Mesodermal cell (in vitro differentiated cells): ENCODE data around the gene OPRL1. TPM values are rescaled to one million over a fixed set of nuclear protein-coding genes. Genes with fewer than 3 reads are reported as not detected.

Experiments
- H3K27ac ChIP-seq: 2 replicates; pipeline ENCODE4 v1.7.0; 2013; ENCODE audit warnings: mild to moderate bottlenecking, low read depth, low read length, moderate library complexity; ENCODE audit not compliant: severe bottlenecking
- H3K36me3 ChIP-seq: 2 replicates; pipeline ENCODE4 v1.7.1; 2013; ENCODE audit warnings: mild to moderate bottlenecking, low read length, moderate library complexity; ENCODE audit not compliant: control insufficient read depth, insufficient read depth
- H3K4me1 ChIP-seq: one replicate; pipeline ENCODE4 v1.7.1; 2013; ENCODE audit warnings: mild to moderate bottlenecking, low read length; ENCODE audit not compliant: insufficient read depth, control insufficient read depth, poor library complexity, severe bottlenecking
- H3K4me3 ChIP-seq: 2 replicates; pipeline ENCODE4 v1.7.0; 2013; ENCODE audit warnings: low read length, control low read depth, mild to moderate bottlenecking; ENCODE audit not compliant: insufficient read depth, poor library complexity, severe bottlenecking; ENCODE audit errors: extremely low read depth
- H3K9me3 ChIP-seq: 2 replicates; pipeline ENCODE4 v1.7.1; 2013; ENCODE audit warnings: mild to moderate bottlenecking, low read length, moderate library complexity; ENCODE audit not compliant: control insufficient read depth
- WGBS, 2 experiments: methylation state at CpG; one replicate each; pipeline ENCODE4 v1.1.5; 2013; ENCODE audit warnings: missing lambda C conversion rate in 2 of 2; ENCODE audit not compliant: insufficient coverage in 2 of 2; 5-methylcytosine and 5-hydroxymethylcytosine counted together
- polyA plus RNA-seq, 2 experiments: library from polyadenylated mRNA; stranded (reverse); fragments of 50-300 nt; gene quantifications; one replicate each; pipeline ENCODE4 v1.2.3, GENCODE V29; 2013

OPRL1 gene
- 4.6 TPM for polyA plus RNA-seq (2013, experiment 1 of 2)
- 3.4 TPM for polyA plus RNA-seq (2013, experiment 2 of 2)

DNA sequence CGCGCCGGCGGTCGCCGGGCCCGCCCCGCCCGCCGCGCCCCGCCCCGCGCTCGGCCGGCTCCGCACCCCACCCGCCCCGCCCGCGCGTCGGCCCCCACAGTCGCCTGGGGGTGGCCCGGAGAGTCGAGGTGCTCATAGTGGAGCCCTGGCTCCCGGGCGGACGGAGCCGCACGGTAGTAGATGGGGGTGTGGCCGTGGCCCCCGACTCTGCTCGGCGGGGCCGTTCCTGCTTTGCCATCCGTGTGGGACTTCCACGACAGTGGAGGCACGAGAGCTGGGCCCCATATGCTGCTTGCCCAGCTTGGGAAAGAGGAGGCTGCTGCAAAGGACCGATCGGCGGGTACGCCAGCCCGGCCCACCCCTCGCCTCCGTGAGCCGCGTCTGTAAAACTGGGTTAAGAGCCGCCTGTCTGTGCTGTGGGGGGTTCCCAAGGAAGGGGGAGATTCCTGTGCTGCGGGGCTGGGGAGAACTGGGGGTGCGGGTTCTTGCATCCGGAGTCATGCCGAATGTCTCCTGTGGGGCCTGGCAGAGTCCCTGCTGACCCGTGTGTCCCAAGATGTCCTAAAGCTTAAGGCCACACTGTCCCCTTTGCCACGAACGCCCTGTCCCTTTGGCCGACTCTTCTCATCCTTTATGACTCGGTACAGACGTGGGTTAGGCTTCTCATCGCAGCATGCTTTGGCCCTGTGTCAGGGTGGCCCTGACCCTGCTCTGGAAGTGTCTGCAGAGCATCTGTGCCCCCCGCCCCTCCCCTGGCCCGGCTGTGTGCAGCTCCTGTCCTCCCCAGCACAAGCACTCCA is at the start of gene OPRL1:
OPRL1 (plus strand) TSS at position 70 of the 800 bp plus-strand sequence. CDS start 12,639 bp downstream, outside the sequence.
- WGBS, 2 experiments: 11 to 22% methylated on average over 27 to 53 of the region's 62 CpGs
- Histone ChIP-seq H3K27ac (no peak within 1 kb of the TSS), H3K4me3 (peak within 1 kb of the TSS; percentile 65)

DNA sequence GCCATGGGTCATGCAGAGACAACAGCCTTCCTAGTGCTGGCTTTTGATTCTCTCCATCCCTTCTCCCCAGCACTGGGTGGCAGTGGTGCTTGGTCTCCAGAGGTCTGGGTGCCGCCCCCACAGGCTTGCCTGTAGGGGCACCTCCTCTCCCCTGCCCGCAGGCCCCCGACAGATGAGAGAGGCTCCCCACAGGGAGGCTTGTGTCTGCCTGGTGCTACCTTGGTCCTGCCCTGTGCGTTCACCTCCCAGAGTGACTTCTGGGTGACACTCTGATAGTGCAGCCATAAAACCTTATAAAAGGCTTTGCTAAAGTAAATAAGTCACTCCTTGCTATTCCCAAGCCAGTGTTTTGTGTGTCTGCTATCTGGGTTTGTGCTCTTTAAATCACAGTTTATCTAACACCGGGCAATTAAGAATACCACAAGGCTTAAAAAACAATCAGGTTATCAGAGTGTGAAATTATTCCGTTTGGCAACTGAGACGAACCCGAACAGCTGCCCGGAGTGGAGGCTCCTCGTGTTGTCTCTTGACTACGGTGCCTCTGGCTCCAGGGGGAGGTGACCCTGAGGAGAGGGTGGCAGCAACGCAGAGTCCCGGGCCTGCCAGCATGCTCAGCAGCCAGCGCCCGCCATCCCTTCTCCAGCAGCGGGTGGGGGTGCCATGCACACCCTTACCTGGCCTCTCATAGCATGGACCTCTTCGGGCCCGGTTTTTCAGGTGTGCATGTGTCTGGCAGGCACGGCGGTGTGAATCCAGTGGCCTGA is 49.3 kb upstream of the OPRL1 start:
- Histone ChIP-seq H3K4me1 (no peaks in the 10 kb centered on the region), H3K9me3 (no peaks in the 10 kb centered on the region), H3K36me3 (peaks cover 83% of the 10 kb centered on the region), H3K4me3 (no peak overlapping the region), H3K27ac (no peak overlapping the region)
- 94 to 95% methylated on average over 19 to 20 of the region's 20 CpGs for WGBS, 2 experiments

More for the DNA sequence above, at the start of gene OPRL1:
- no peaks in the 10 kb centered on the region for H3K36me3 ChIP-seq
- H3K9me3 ChIP-seq: no peaks in the 10 kb centered on the region
- peaks cover 11% of the 10 kb centered on the region for H3K4me1 ChIP-seq

DNA sequence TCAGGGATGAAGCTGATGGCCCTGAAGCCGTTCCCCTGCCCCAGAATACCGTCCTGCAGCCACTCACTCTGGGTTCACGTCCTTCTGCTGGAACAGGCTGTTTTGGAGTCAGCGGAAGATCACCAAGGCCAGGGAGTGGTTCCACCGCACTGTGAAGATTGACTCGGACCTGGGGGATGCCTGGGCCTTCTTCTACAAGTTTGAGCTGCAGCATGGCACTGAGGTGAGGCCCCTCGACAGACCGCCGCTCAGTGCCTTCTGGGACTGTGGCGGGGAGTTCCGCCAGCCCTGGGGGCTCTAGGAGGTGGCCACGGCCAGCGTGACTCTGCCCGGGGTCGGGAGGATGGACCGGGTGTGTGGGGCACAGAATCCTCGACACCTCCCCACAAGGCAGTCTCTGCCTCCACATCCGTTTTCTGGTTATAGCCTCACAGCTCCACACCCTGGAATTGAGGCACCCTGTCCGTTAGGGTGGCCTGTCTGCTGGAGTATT is 48.0 kb upstream of the OPRL1 start:
- H3K27ac ChIP-seq: no peak overlapping the region
- no peaks in the 10 kb centered on the region for H3K9me3 ChIP-seq
- H3K36me3 ChIP-seq: peaks cover 70% of the 10 kb centered on the region
- no peak overlapping the region for H3K4me3 ChIP-seq
- peaks cover 6% of the 10 kb centered on the region for H3K4me1 ChIP-seq
- WGBS, 2 experiments: 89 to 96% methylated on average over 12 to 14 of the region's 19 CpGs

DNA sequence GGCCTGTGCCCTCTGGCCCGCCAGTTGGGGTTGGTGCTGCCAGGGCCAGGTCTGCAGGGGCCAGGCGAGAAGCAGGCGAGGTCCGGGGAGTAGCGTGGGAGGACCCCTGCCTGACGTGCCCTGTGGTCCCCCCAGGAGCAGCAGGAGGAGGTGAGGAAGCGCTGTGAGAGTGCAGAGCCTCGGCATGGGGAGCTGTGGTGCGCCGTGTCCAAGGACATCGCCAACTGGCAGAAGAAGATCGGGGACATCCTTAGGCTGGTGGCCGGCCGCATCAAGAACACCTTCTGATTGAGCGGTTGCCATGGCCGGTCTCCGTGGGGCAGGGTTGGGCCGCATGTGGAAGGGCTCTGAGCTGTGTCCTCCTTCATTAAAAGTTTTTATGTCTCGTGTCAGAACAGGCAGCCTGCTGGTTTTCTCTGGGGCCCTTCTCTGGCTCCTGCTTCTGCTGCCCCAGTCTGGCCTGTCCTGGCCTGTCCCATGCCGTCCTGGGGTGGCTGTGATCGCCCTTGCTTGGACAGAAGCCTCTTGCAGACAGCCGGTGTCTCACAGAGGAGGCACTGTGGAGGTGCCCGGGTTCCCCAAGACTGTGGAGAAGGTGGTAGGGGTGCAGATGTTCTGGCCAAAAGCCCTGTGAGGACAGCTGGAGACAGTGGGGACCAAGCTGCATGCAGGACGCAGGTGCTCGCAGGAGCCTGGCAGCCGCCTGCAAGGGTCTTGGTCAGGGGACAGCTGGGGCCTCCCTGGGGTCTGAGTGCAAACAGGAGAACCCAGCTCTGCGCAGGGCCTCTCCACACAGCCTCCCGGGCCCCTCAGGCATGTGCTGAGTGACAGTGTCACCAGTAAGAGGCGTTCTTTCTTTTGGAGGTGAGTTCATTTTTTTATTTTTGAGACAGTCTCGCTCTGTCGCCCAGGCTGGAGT is 46.9 kb upstream of the OPRL1 start:
- Histone ChIP-seq H3K9me3 (no peaks in the 10 kb centered on the region), H3K36me3 (peaks cover 59% of the 10 kb centered on the region), H3K27ac (no peak overlapping the region), H3K4me1 (peaks cover 6% of the 10 kb centered on the region), H3K4me3 (no peak overlapping the region)
- 94 to 96% methylated on average over 29 to 31 of the region's 31 CpGs for WGBS, 2 experiments

DNA sequence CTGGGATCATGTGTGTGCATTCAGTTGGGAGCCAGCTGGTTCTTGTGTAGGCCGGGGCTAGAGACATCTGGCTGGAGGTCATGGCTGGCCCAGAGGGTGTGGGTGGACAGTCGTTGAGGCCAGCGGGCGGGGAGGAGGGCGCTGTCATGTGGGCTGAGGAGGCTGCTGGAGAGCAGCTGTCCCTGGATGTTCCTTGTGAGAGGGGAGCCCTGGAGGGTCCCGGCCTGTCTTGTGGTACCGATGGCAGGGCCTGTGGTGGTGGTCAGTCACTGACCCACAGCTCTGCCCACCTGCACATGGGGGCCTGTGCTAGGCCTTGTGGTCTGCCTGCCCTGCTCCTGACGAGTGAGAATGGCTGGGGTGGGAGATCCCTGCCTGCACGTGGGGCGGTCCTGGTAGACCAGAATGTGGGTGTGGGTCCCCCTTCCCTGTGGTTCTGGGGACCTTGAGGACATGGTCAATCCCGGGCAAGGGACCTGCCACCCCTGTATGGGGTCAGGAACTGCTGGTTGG is 45.8 kb upstream of the OPRL1 start:
- Histone ChIP-seq H3K27ac (no peak overlapping the region), H3K4me1 (peaks cover 6% of the 10 kb centered on the region), H3K36me3 (peaks cover 48% of the 10 kb centered on the region), H3K4me3 (no peak overlapping the region), H3K9me3 (no peaks in the 10 kb centered on the region)
- WGBS, 2 experiments: 87 to 91% methylated on average over 9 to 11 of the region's 11 CpGs

DNA sequence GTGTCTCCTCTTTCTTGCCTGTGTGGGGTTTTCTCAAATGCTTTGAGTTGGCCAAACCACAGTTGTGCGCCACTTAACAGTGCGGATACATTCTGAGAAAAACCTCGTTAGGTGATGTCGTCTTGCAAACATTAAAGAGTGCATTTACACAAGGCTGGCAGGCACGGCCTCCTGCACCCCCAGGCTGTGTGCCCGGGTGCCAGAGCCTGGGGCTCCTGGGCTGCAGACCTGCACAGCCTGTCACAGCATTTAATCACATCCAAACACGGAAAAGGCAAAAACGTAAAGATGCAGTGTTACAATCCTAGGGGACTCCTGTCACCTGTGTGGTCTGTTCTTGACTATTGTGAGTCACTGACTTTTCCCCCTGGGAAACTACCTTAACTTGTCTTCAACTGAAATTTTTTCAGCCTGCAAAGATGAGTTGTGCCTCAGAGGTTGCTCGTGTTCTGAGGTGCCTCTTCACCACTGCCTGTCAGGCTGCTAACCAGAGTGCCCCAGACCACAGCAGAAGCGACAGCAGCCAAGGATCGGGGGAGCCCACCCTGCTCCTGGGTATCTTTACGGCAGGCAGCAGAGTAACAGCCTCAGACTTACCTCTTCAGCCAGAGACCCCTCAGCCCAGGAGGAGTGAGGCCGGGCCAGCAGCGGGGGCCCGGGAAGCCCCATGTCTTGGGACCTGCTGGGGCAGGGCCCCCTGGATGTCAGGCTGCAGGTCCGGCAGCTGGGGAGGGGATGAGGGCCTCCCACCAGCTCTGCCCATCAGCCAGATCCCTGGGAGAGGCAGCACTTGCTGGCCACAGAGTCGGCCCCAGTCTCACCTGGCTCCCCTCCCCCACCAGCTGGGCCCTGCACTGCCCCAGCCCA is 44.6 kb upstream of the OPRL1 start:
- Histone ChIP-seq H3K9me3 (no peaks in the 10 kb centered on the region), H3K36me3 (peaks cover 37% of the 10 kb centered on the region), H3K4me3 (no peak overlapping the region), H3K4me1 (peaks cover 6% of the 10 kb centered on the region), H3K27ac (no peak overlapping the region)
- 84 to 94% methylated on average over 10 to 17 of the region's 17 CpGs for WGBS, 2 experiments

DNA sequence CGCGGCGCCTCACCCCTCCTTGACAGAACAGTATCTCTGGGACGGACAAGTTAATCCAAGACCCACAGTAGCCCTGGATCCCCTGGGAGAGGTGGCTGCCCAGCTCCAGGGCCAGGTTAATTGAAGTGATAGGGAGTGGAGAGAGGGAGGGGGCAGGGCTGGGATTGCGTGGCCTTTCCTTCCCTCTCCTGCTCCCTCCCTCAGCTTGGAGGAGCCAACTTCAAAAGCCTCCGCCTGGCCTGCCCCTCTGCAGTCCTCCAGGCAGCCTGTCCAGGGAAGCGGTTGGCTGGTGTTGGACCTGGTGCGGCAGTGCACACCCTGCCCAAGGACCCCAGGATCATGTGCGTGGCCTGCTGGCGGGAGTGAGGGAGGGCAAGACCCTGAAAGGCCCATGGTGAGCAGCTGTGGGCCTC is 43.9 kb upstream of the OPRL1 start, which contains the start of gene C20orf204:
C20orf204 (plus strand) TSS at position 250 of the 413 bp plus-strand sequence; CDS start at position 392, 142 bp downstream.
- Histone ChIP-seq H3K4me3 (no peak within 1 kb of the TSS), H3K27ac (peak within 1 kb of the TSS; percentile 5), H3K4me1 (peaks cover 6% of the 10 kb centered on the region), H3K36me3 (peaks cover 30% of the 10 kb centered on the region), H3K9me3 (no peaks in the 10 kb centered on the region)
- WGBS, 2 experiments: 71 to 73% methylated on average over 5 to 9 of the region's 10 CpGs

DNA sequence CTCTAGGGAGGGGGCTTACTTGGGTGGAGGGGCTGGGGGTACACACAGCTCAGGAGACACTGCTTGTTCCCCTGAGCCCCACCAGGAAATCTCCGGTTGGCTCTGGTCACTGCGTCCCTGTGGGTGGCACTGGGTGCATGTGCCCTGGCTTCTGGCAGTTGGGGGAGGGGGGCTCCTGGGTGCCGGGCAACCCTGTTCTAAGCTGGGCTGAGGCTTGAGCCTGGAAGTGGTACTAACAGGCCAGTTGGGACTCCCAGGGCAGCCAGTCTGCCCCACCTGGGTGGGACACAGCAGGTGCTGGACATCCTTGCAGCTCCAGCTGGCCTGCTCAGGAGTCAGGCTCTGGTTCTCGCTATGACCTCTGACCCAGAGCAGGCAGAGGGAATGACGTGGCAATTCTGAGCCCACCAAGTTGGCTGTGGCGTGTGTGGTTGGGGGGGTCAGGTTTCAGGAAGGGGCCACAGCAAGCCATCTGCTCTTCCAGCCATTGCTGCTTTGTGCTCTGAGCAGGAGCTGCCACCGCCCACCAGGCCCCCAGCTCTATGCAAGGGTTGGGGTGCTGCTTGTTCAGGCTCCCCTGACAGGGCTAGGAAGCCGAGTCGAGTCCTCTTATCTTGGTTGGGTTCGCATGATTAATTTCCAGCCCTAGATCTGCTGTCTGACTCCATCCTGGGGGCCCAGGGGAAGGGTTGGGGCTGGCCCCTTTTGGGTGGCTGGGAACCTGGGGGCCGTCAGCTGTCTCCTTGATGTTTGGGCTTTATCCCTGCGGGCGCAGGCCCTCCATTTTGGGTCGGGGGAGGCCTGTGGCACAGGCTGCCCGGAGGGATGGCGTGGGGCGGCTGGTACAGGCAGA is 43.3 kb upstream of the OPRL1 start:
- Histone ChIP-seq H3K27ac (peak overlapping the region; percentile 5), H3K36me3 (peaks cover 25% of the 10 kb centered on the region), H3K4me1 (peaks cover 6% of the 10 kb centered on the region), H3K9me3 (no peaks in the 10 kb centered on the region), H3K4me3 (no peak overlapping the region)
- WGBS, 2 experiments: 66 to 85% methylated on average over 13 to 17 of the region's 17 CpGs

DNA sequence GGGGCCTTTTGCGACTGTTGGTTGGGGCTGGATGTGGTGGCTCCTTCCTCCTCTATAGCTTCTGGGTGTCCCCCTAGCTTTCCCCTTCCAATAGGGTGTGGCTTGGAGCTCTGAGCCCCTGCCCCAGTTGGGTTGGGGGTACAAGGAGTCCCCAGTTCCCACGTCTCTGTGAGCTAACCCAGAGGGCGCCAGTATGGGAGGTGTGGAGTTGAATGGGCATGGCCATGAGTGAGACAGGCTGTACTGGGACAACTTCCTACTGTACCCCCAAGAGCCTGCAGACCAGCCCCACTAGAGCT is 42.7 kb upstream of the OPRL1 start:
- Histone ChIP-seq H3K4me3 (no peak overlapping the region), H3K36me3 (peaks cover 19% of the 10 kb centered on the region), H3K9me3 (no peaks in the 10 kb centered on the region), H3K4me1 (peaks cover 6% of the 10 kb centered on the region), H3K27ac (no peak overlapping the region)
- WGBS, 2 experiments: 67% methylated on average over 1 of the region's 3 CpGs; no CpG with 5 or more reads in 1 of the 2 experiments
